Activated CD4-positive, alpha-beta T cell treated with anti-CD3 and anti-CD28 coated beads, Interleukin-10, Interleukin-2, amounts not matched to agents 100 ng/mL and 50 ng/mL, durations not matched to agents 16 hours and 8 hours (primary cell): Measurements from ENCODE around the gene ADAMTS12.

Source experiments
- DNase-seq: peaks from one replicate; pipeline ENCODE4 v3.0.0-alpha.2; 2020

ADAMTS12 gene

DNA sequence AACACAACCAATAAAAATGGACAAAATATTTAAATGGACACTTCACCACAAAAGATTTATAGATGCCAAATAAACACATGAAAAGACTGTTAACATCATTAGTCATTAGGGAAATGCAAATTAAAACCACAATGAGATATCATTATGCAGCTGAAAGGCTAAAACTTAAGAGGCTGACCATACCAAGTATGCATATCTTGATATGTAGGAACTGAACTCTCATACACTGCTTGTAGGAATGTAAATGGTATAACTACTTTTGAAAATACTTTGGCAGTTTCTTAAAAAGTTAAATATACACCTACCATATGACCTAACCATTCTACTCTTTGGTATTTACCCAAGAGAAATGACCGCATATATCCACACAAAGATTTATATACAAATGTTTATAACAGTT, 13.6 kb upstream of the ADAMTS12 start:
- DNase-seq = no peak

DNA sequence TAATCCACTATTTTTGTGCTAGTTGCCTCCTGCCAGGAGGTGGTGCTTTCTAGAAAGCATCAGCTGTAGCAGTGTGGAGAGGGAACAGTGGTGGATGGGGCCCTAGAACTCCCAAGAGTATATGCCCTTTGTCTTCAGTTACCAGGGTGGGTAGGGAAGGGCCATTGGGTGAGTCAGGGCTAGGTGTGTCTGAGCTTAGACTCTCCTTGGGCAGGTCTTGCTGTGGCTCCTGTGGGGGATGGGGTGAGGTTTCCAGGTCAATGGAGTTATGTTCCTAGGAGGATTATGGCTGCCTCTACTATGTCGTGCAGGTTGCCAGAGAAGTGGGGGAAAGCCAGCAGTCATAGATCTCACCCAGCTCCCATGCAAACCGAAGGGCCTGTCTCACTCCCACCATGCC, 11.3 kb upstream of the ADAMTS12 start:
- no peak for DNase-seq

DNA sequence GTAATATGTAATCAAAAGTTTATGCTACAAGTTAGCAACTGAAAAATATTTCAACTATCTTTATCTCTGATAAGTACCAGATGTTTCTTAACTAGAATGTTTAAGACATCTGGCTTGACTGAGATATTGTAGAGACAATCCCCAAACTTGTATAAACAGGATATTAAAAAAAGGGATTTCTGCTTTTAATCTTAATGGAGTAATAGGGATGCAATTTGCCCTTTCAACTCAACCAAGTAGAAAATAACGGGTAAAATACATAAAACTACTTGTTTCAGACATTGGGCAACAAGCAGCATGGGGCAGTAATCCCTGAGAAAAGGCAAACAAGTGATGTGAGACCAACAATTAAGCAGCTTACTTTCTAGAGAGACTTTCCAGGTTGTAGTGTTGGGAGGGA, 9.4 kb upstream of the ADAMTS12 start:
- DNase-seq = no peak

DNA sequence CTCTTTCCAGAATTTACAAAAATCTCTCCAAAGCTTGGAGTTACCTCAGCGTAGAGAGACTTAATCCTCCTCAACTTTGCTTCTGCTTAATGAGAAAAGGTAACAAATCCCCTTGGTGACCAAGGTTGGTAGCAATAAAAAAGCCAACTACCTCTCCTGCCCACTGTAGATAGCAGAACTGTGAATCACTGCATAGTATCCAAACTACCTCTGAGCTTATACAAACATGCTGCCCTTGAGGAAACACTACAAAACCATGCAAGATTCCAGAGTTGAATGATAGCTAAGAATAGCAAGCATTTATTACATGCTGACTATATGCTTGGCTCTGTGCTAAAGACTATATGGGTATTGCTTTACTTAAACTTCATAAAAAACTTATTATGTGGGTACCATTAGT, 2.8 kb upstream of the ADAMTS12 start:
- no peak for DNase-seq

DNA sequence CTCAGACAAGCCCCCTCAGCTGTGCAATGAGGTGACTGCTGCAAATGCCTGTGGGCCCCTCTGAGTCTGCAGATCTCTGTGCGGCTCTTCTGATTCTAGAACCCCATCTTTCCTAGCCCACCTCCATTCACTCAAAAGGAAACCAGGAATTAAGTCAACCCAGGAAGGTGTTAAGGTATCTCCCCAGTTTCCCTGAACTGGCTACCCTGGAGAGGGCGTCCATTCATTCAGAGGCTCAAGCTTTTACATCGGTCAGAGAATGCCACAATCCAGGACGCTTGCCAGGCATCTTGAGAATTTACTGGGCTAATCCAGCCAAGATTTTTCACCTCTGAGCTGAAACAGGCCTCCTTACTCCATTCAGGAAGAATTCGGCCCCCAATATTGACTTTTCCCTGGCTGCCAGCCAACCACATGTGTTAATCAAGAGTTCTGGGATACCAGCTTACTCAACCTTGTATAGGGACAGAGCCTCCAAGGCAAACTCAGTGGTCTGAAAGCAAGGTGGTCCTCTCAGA, 889 bp upstream of the ADAMTS12 start:
- DNase-seq = no peak

DNA sequence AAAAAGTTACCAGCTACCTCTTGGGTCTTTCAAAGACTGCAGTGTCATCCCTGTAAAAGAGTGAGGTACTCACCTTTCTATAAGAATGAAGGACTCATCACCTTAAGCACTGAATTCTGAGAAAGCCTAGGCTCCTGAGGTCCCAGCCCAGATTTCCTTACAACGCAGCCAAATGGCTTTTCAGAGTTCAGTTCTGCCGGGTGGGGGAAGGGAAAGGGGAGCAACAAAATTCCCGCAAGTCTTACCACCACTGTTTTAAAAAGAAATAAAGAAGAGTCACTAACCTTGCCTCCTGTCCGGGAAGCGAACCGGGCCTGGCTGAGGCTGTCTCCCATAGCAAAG, 373 bp downstream of the ADAMTS12 start:
- no peak for DNase-seq

DNA sequence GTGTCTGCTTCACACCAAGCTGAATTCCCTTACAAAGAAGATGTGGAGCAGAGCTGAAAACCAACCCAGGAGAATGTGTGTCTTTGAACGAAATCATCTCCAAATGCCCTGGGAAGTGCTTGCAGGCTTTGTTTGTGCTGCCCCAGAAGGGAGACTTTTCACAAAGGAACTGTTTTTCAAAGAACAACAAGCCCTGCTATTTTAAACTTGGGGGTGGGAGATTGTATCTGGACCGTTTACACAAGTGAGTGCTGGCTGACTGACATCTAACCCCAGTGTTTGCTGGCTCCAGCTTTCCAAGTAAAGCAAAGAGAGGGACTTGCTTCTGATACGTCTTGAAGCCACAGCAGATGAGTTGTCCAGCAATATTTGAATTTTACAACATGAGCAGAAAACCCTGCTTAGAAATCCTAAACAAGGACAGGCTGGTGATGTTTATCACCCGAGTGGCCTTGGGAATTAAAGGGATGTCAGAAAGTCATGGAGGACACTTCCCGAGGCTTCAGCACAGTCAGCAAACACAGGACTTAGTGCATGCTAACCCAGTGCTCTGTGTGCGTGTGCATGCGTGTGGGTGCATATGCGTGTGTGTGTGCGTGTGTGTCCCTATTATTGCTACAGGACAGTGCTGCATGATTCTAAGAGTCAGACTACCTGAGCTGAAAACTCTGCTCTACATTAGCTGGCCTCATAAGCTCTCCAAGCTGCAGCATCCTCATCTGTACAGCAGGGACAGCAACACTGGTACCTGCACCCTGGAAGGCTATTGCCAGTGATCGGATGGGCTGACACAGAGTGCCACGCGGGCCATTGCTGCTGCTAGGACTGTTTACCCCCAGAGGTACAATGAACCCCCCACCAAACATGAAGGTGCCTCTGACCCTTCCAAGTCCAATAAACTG, 1.4 kb downstream of the ADAMTS12 start:
- DNase-seq = no peak

DNA sequence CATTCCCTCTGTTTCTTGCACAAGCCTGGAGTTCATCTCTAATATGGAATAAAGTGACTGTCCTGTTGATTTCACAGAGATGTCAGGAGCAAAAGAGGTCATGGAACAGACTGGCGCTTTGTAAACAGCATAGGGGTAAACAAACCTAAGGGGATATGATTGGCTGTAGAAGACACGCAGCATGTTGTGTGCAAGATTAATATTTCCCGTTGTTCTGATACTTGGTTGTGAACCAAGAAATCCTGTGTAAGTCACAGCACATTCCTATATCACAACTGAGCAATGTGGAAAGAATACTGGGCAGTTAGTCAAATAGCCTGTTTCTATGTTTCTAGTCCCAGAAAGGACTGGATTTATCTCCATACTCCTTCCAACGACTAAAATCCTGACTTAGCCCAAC, 3.2 kb downstream of the ADAMTS12 start:
- DNase-seq = no peak

DNA sequence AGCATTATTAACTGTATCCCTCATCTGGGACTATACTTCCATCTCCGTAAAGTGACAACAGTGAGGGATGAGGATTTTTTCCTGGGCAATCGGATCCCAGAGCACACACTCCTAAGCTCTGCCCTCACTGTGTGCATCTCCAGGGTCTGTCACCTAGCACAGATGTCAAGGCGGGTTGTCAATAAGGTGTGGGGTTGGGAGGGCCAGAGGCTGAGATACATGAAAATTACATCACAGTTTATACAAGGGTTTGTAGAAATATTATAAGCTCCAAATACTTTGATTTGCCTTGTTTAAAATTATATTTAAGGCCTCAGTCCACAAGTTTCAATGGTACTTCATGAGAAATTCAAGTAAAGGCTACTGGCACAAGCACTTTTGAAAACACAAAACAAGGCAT, 4.5 kb downstream of the ADAMTS12 start:
- no peak for DNase-seq

DNA sequence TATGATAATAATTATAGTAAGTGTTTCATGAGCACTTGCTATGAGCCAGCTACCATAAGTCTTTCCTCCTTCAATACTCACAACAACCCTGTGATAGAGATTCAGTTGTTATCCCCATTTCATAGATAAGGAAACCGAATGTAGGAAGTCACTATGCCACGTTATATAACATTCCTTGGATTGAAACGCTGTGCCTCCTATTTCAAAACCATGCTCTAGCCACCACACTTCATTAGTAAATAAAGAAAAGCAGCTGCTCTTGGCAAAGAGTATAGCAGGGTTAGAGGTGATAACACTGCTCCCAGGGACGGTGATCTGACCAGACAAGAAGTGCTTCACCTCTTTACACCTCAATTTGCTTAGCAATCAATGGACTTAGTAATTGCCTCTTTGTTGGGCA, 5.5 kb downstream of the ADAMTS12 start:
- no peak for DNase-seq

DNA sequence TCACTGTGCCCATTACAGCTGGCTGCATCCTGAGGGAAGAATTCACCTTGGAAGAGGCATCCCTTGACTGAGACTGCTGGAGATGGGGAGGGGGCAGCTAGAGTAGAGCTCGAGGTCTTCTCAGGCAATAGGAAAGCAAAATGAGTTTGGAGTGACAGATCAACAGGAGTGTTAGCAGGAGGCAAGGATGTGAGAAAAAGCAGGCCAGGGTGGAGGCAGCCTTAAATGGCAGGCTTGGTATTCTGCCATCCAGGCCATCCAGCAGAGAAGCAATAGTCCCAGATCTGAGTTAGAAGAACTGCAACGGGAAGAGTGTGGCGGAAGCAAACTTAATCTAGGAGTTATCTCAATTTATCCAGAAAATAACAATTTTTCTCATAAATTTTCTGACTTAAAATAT, 6.1 kb downstream of the ADAMTS12 start:
- DNase-seq = no peak

DNA sequence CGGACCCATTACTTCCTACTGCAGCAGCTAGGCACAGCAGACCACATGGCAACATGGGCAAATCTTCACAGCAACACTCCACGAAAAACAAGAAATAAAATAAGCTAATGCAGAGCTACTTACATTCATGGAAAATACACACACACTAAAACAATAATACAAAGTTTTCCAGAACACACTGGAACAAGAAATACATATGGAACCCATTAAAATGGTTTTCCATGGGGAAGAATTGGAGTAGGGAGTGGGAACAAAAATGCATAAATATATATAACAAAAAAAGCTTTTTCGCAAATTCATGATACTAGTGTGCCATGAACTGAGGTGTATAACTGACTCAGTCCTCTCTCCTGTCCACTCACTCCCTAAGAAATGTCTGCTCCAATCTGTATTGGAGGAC, 8.3 kb downstream of the ADAMTS12 start:
- no peak for DNase-seq

DNA sequence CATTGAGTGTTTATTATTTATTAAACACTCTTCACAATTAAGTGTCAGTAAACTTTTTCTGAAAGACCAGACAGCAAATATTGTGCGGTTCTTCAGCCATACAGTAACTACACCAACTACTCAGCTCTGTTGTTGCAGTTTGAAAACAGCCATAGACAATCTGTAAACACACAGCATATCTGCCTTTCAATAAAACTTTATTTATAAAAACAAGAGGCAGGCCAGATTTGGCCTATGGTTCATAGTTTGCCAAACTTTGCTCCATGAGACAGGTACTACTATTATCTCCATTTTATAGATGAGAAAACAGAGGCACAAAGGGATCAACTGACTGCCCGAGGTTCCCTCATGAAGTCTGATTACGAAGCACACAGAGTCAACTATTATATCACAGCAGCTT, 11.5 kb downstream of the ADAMTS12 start:
- DNase-seq = no peak

DNA sequence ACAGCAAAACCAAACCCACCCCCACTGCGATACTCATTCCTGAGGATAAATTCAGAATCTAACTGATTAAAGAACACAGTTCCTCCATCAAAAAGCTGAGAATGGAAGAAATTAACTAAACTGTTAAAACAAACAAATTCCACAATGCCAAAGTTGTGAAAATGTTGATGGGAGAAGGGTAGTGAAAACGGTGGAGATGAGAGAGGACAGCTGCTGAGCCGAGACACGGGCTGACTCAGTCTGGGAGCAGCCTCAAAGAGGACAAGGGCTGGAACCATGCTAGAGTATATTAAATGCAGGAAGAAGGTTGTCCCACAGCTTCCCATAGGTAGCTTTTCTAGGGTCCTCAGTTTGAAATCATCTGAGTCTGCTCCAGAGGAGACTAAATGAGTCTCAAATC, 14.3 kb downstream of the ADAMTS12 start:
- no peak for DNase-seq

DNA sequence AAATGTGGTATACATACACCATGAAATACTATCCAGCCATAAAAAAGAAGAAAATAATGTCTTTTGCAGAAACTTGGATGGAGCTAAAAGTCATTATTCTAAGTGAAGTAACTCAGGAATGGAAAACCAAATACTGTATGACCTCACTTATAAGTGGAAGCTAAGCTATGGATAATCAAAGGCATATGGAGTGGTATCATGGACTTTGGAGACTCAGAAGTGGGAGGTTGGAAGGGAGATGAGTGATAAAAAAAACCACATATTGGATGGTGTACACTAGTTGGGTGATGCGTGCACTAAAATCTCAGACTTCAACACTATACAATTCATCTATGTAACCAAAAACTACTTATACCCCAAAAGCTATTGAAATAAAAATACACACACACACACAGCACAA, 24.5 kb downstream of the ADAMTS12 start:
- no peak for DNase-seq

DNA sequence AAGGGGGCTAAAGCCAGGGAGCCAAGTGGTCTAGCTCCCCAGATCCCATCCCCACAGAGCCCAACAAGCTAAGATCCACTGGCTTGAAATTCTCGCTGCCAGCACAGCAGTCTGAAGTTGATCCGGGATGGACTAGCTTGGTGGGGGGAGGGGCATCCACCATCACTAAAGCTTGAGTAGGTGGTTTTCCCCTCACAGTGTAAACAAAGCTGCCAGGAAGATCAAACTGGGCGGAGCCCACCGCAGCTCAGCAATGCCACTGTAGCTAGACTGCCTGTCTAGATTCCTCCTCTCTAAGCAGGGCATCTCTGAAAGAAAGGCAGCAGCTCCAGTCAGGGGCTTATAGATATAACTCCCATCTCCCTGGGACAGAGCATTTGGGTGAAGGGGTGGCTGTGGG, 32.6 kb downstream of the ADAMTS12 start:
- peak; percentile 14 for DNase-seq

DNA sequence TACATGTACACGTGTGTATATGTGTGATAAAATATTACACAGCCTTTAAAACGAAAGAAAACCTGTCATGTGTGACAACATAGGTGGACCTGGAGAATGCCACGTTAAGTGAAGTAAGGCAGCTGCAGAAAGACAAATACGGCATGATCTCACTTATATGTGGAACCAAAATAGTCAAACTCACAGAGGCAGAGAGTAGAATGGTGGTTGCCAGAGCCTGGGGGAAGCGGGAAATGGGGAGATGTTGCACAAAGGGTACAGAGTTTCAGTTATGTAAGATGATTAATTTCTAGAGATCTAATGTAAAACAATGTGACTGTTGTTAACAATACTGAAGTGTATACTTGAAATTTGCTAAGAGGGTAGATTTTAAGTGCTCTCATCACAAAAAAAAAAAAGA, 34.8 kb downstream of the ADAMTS12 start:
- peak; percentile 32 for DNase-seq

DNA sequence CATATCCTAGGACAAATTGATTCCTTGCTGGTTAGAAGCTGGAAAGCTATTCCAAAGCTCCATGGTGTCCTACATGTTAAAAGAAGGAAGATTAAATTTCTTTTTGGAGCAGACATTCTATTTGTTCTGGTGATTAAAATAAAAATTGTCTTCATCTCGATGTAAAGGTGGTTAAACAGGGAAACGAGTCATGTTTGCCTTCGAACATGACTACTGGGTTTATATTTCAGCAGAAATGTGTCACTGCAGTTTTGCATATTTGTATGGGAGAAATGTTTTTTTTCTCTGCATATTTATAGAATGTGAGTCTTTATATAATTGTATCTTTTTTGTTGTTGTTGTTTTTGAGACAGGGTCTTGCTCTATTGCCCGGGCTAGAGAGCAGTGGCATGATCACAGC, 36.4 kb downstream of the ADAMTS12 start:
- no peak for DNase-seq

DNA sequence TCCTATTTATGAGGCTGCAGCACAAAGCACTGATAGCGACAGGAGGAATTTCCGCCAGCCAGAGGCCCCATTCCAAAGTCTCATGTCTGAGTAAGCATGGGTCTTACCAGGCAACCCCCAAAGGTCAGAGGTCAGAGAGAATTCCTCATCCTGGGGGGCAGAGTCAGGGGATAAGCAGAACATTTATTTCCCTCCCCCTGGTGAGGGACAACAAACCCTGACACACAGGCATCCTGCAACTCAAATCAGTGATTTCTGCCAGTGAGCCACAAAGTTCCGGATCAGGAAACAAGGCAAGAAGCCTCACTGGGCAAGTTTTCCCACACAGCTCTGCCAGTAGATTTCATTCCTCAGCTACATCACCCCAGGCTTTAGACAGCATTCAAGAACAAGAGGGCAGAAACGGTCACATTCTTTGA, 37.0 kb downstream of the ADAMTS12 start:
- no peak for DNase-seq

DNA sequence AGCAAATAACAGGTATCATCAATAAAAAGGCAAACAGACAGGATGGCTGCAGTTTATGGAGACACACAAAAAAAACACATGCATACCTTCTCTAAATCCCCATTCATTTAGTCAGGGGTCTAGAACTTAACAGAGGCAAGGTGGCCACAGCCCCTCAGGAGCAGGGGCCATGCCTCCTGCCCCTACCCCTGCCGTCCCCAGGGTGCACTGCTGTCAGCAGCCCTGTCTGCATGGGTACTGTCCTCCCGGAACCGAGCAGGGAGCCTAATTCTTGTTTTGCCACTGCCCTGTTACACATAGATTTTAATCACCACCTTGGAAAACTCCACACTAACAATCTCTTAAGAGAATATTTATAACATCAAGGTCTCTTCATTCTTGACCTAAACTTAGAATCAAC, 39.0 kb downstream of the ADAMTS12 start:
- DNase-seq = no peak

DNA sequence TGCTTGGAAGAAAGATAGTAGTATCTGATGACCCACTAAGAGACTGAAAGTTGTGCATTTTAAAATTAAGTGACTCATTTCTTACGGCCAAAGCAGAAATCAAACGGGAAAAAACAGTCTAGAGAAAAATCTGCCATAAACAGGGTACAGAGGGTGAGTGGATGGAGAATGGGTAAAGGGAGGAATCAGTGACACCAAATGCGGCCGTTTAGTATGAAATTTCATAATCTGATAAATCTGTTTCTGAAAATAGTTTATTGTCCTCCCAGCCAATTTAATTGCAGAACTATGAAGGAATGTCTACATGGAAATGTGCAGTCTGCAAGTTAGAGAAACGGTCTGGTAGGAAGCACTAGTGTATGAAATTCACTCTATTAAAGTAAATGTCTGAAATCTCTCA, 39.5 kb downstream of the ADAMTS12 start:
- no peak for DNase-seq

DNA sequence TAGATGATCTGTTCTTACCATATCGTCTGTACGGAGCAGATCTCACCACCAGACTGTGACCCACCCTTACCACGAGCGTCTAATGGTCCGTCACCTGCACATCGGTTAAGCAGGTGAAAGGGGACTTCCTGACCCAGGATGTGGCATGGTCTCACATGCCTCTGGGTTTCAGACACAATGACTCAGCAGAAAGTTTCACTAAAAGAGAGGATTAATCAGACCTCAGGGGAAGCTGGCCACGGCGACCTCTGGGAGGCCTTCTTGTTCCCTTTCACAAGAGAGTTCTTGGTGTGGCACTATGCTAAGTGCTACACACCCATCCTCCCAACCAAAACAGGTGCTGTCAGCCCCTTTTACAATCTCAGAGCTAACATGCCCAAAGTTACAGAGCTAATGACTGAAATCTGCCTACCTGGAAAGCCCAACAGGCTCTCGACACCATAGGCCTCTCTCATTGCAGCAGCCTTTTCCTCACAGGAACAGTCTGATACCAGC, 41.6 kb downstream of the ADAMTS12 start:
- DNase-seq = peak; percentile 78

DNA sequence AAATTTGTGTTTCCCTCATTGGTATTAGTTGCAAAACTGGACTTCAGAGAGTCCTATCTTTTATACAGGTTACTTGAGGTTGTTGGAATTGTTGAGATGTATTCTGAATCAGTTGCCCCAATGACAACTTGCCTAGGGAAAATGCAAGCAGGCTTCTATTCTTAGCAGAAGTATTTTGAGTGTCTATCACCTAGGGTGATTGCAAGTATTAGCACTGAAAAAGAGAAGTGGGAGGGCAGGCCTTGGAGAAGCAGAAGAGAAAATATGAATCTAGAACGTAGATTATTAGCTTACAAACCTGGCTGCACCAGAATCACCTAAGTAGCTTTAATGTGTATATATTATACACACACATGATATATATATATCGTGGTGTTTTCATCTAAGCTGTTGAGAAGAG, 43.2 kb downstream of the ADAMTS12 start:
- DNase-seq = no peak

DNA sequence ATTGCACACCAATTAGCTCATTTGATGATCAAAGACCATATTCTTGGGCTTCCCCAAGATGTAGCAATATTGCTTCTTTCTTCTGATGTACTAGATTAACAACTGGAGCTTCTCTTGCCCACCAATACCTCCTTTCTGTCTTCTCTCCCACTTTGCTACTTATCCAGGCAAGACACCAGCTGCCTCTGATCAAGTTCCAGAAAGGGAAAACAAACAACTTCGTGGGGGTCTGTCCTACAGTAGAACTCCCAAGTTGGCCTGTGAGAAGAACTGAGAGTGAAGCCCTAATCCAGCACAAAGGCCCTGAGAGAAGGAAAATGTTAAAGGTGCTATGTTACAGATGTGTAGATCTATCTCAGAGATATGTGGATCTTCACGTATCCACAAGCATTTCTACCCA, 44.9 kb downstream of the ADAMTS12 start:
- no peak for DNase-seq

DNA sequence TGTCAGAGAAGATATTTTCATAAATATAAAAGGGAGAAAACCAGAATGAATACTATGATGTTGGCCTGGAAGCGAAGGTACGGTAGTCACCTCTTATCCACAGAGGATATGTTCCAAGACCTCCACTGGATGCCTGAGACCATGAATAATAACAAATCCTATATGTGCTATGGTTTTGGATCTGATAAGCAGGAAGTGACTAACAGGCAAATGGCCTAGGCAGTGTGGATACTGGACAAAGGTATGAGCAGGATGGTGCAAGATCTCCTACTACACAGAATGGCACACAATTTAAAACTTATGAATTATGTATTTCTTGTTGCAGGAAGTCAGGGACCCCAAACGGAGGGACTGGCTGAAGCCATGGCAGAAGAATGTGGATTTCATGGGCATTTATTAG, 48.2 kb downstream of the ADAMTS12 start:
- DNase-seq = no peak
